Measurements from ENCODE around the gene LEFTY1. TPM values are rescaled to one million over a fixed set of nuclear protein-coding genes. Genes with fewer than 3 reads are reported as not detected.

Gene LEFTY1
- total and polyA plus RNA-seq, 2 of the 13 experiments (the other 11 are each of a cell fraction or from before 2014, with no cell fraction given) = 0.29 to 0.79 TPM

DNA sequence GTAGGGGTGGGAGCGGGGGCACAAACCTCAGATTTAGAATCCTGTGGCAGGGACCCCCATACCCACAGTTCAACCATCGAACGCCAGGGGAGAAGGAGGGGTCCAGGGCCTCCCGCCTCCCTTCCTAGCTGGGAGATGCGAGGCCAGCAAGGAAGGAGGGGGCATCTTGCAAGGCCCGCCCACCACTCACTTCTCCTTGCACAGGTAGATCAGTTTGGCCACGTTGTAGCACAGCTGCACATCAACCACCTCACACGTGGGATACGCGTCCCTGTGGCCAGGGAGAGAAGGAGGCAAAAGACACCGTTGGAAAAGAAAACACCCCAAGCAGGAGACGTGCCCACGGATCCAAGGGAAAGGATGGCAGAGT lies 26.4 kb downstream of the LEFTY1 start (continued):
- TF ChIP-seq, protein P1, sequence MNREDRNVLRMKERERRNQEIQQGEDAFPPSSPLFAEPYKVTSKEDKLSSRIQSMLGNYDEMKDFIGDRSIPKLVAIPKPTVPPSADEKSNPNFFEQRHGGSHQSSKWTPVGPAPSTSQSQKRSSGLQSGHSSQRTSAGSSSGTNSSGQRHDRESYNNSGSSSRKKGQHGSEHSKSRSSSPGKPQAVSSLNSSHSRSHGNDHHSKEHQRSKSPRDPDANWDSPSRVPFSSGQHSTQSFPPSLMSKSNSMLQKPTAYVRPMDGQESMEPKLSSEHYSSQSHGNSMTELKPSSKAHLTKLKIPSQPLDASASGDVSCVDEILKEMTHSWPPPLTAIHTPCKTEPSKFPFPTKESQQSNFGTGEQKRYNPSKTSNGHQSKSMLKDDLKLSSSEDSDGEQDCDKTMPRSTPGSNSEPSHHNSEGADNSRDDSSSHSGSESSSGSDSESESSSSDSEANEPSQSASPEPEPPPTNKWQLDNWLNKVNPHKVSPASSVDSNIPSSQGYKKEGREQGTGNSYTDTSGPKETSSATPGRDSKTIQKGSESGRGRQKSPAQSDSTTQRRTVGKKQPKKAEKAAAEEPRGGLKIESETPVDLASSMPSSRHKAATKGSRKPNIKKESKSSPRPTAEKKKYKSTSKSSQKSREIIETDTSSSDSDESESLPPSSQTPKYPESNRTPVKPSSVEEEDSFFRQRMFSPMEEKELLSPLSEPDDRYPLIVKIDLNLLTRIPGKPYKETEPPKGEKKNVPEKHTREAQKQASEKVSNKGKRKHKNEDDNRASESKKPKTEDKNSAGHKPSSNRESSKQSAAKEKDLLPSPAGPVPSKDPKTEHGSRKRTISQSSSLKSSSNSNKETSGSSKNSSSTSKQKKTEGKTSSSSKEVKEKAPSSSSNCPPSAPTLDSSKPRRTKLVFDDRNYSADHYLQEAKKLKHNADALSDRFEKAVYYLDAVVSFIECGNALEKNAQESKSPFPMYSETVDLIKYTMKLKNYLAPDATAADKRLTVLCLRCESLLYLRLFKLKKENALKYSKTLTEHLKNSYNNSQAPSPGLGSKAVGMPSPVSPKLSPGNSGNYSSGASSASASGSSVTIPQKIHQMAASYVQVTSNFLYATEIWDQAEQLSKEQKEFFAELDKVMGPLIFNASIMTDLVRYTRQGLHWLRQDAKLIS (CRISPR knock-in tag; IDR thresholded peaks at IDR 0.05) = no peak
- TF ChIP-seq ZKSCAN8 (CRISPR knock-in tag; IDR thresholded peaks at IDR 0.05; ENCODE audit: borderline replicate concordance) (no peak), ZFP41 (CRISPR knock-in tag; IDR thresholded peaks at IDR 0.05; ENCODE audit: borderline replicate concordance) (no peak), ZSCAN31 (CRISPR knock-in tag; IDR thresholded peaks at IDR 0.05; ENCODE audit: low read depth) (no peak)
- TF ChIP-seq, protein P2, sequence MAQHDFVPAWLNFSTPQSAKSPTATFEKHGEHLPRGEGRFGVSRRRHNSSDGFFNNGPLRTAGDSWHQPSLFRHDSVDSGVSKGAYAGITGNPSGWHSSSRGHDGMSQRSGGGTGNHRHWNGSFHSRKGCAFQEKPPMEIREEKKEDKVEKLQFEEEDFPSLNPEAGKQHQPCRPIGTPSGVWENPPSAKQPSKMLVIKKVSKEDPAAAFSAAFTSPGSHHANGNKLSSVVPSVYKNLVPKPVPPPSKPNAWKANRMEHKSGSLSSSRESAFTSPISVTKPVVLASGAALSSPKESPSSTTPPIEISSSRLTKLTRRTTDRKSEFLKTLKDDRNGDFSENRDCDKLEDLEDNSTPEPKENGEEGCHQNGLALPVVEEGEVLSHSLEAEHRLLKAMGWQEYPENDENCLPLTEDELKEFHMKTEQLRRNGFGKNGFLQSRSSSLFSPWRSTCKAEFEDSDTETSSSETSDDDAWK (CRISPR knock-in tag; IDR thresholded peaks at IDR 0.05) = no peak
- TF ChIP-seq, protein P3, sequence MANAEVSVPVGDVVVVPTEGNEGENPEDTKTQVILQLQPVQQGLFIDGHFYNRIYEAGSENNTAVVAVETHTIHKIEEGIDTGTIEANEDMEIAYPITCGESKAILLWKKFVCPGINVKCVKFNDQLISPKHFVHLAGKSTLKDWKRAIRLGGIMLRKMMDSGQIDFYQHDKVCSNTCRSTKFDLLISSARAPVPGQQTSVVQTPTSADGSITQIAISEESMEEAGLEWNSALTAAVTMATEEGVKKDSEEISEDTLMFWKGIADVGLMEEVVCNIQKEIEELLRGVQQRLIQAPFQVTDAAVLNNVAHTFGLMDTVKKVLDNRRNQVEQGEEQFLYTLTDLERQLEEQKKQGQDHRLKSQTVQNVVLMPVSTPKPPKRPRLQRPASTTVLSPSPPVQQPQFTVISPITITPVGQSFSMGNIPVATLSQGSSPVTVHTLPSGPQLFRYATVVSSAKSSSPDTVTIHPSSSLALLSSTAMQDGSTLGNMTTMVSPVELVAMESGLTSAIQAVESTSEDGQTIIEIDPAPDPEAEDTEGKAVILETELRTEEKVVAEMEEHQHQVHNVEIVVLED (CRISPR knock-in tag; IDR thresholded peaks at IDR 0.05; ENCODE audit: borderline replicate concordance) = no peak
